Activated CD8-positive, alpha-beta T cell treated with anti-CD3 and anti-CD28 coated beads, Interleukin-2, amount 10 ng/mL, durations not matched to agents 7 days and 5 days (primary cell): ENCODE measurements around the gene TMED8. TPM values are rescaled to one million over a fixed set of nuclear protein-coding genes. Genes with fewer than 3 reads are reported as not detected.
"Not testable (repeated sequence)": the region's sequence is repeated elsewhere in the genome, so short reads cannot be mapped to it uniquely, and the experiment has no call there.

Experiments used
- ATAC-seq: fragments of 150-1000 bp; cut with Tn5 transposase; one replicate; pipeline ENCODE4 v1.10.0; 2021; ENCODE audit warnings: moderate library complexity
- CTCF ChIA-PET: fragments of 350-600 bp; sonication (Branson Sonifier 250); formaldehyde crosslinking; loops from one replicate; lab custom pipeline; 2021; ENCODE audit warnings: antibody characterized with exemption; lab: Charles Lee
- POLR2A ChIA-PET: fragments of 350-600 bp; sonication (Branson Sonifier 250); formaldehyde crosslinking; loops from one replicate; lab custom pipeline; 2021; ENCODE audit warnings: antibody characterized with exemption; lab: Charles Lee
- DNase-seq: peaks from one replicate; pipeline ENCODE4 v3.0.0-alpha.2; 2020
- H3K27ac Mint-ChIP-seq: one replicate; pipeline ENCODE4 v1.8.0; 2021; ENCODE audit warnings: mild to moderate bottlenecking, mixed read lengths
- H3K27me3 Mint-ChIP-seq: one replicate; pipeline ENCODE4 v1.8.0; 2021; ENCODE audit warnings: low read depth, mixed read lengths
- H3K36me3 Mint-ChIP-seq: one replicate; pipeline ENCODE4 v1.8.0; 2021; ENCODE audit warnings: low read depth, mixed read lengths
- H3K4me1 Mint-ChIP-seq: one replicate; pipeline ENCODE4 v1.8.0; 2021; ENCODE audit warnings: low read depth, mixed read lengths
- H3K4me3 Mint-ChIP-seq: one replicate; pipeline ENCODE4 v1.8.0; 2021; ENCODE audit warnings: mild to moderate bottlenecking, mixed read lengths
- H3K9me3 Mint-ChIP-seq: one replicate; pipeline ENCODE4 v1.8.0; 2022; ENCODE audit warnings: mixed read lengths; ENCODE audit not compliant: insufficient read depth
- total RNA-seq, 2 experiments: library from RNA; stranded (reverse); gene quantifications; one replicate each; pipeline ENCODE4 v1.2.3, GENCODE V29; 2021

The TMED8 gene
- total RNA-seq, 2 experiments from 2014 or later: 16.7 to 17.1 TPM

GRCh38 chr14:77337880-77338279, 39.0 kb downstream of the TMED8 start:
- CTCF ChIA-PET: interaction anchor here (2.4 kb wide), 1 partner anchor 22 kb away, joined by 7 read pairs; no protein-coding TSS in a partner anchor
- no peak overlapping the region for H3K27ac Mint-ChIP-seq
- H3K36me3 Mint-ChIP-seq: peaks cover 13% of the 10 kb centered on the region
- POLR2A ChIA-PET: no interaction called here
- H3K9me3 Mint-ChIP-seq: no peaks in the 10 kb centered on the region
- peaks cover 6% of the 10 kb centered on the region for H3K4me1 Mint-ChIP-seq
- no peaks in the 10 kb centered on the region for H3K27me3 Mint-ChIP-seq
- no peak for ATAC-seq
- DNase-seq: no peak
- no peak overlapping the region for H3K4me3 Mint-ChIP-seq

DNA sequence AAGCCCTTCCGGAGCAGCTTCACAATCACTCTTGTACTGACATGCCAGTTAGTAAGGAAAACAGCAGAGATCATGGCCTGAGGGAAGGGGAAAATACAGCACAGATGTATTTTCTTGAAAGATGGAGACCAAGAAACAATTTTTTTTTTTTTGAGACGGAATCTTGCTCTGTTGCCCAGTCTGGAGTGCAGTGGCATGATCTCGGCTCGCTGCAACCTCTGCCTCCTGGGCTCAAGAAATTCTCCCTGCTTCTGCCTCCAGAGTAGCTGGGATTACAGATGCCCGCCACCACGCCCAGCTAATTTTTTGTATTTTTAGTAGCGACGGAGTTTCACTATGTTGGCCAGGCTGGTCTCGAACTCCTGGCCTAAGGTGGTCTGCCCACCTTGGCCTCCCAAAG, 39.6 kb downstream of the TMED8 start:
- H3K9me3 Mint-ChIP-seq, ATAC-seq, CTCF ChIA-PET, H3K4me1 Mint-ChIP-seq, POLR2A ChIA-PET, H3K4me3 Mint-ChIP-seq, H3K27ac Mint-ChIP-seq, H3K27me3 Mint-ChIP-seq, DNase-seq: not testable (repeated sequence)
- peaks cover 13% of the 10 kb centered on the region for H3K36me3 Mint-ChIP-seq

- ChIA-PET CTCF (interaction anchor here (1.9 kb wide), 1 partner anchor 20 kb away, joined by 10 read pairs; no protein-coding TSS in a partner anchor), POLR2A (interaction anchor here (1.0 kb wide), 1 partner anchor 14 kb away, joined by 4 read pairs; no protein-coding TSS in a partner anchor)
- no peaks in the 10 kb centered on the region for H3K9me3 Mint-ChIP-seq
- H3K36me3 Mint-ChIP-seq: no peaks in the 10 kb centered on the region
- H3K27ac Mint-ChIP-seq: no peak overlapping the region
- ATAC-seq: no peak
- peaks cover 6% of the 10 kb centered on the region for H3K4me1 Mint-ChIP-seq
- DNase-seq: no peak
- H3K4me3 Mint-ChIP-seq: no peak overlapping the region
- no peaks in the 10 kb centered on the region for H3K27me3 Mint-ChIP-seq
Observed at GRCh38 chr14:77335576-77335975, 41.3 kb downstream of the TMED8 start.

DNA sequence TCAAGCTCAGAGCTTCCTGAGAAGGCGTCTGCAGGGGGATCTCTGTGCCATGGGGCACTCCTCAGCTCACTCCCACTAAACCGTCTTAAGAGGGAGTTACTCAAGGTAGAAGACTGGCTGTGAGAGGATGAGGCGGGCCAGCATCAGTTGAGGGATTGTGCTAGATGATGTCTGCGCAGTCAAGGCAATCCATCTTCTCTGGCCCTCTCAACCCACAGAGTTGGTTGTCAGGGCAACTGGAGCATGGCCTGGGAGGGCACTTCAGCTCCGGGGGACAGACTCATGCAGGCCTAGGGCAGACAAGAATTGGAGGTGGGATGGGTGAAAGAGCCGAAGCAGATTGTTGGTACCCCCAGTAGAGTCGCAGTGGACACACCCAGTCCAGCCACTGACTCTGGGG, 47.0 kb downstream of the TMED8 start:
- H3K27me3 Mint-ChIP-seq: no peaks in the 10 kb centered on the region
- DNase-seq (no peak), ATAC-seq (no peak)
- H3K27ac Mint-ChIP-seq: no peak overlapping the region
- H3K36me3 Mint-ChIP-seq: no peaks in the 10 kb centered on the region
- H3K4me3 Mint-ChIP-seq: no peak overlapping the region
- H3K9me3 Mint-ChIP-seq: no peaks in the 10 kb centered on the region
- H3K4me1 Mint-ChIP-seq: no peaks in the 10 kb centered on the region
- CTCF ChIA-PET: interaction anchor here (2.3 kb wide), 1 partner anchor 14 kb away, joined by 8 read pairs; no protein-coding TSS in a partner anchor
- POLR2A ChIA-PET: interaction anchor here (0.7 kb wide), 1 partner anchor 8 kb away, joined by 4 read pairs; no protein-coding TSS in a partner anchor

- no peak overlapping the region for H3K27ac Mint-ChIP-seq
- ChIA-PET POLR2A (no interaction called here), CTCF (interaction anchor here (3.9 kb wide), 1 partner anchor 11 kb away, joined by 18 read pairs; no protein-coding TSS in a partner anchor)
- no peak overlapping the region for H3K4me3 Mint-ChIP-seq
- H3K36me3 Mint-ChIP-seq: no peaks in the 10 kb centered on the region
- H3K9me3 Mint-ChIP-seq: no peaks in the 10 kb centered on the region
- ATAC-seq: no peak
- no peak for DNase-seq
- no peaks in the 10 kb centered on the region for H3K27me3 Mint-ChIP-seq
- H3K4me1 Mint-ChIP-seq: peaks cover 6% of the 10 kb centered on the region
Observed at GRCh38 chr14:77327111-77327510, 49.8 kb downstream of the TMED8 start.

DNA sequence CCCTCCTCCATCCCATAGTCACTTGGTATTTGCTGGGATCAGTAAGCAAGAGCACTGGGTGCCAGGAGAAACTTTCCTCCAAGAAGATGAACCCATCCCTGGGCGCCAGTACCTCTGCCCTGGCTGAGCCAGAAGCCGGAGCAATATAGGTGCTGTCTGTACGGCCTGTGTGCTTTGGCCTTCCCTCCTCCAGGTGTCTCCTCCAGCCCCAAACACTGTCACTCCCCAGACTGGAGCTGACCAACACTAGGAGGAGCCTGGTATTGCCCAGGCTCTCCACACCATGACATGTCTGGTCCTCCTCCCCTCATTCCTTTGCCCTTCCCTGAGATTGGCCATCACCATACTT, 51.2 kb downstream of the TMED8 start:
- H3K4me1 Mint-ChIP-seq: peaks cover 11% of the 10 kb centered on the region
- H3K36me3 Mint-ChIP-seq: no peaks in the 10 kb centered on the region
- CTCF ChIA-PET: interaction anchor here (1.2 to 3.9 kb wide), 2 partner anchors 10 to 25 kb away, joined by 4 to 18 read pairs; no protein-coding TSS in a partner anchor
- POLR2A ChIA-PET: no interaction called here
- H3K9me3 Mint-ChIP-seq: no peaks in the 10 kb centered on the region
- no peaks in the 10 kb centered on the region for H3K27me3 Mint-ChIP-seq
- no peak overlapping the region for H3K27ac Mint-ChIP-seq
- DNase-seq: no peak
- ATAC-seq: no peak
- H3K4me3 Mint-ChIP-seq: no peak overlapping the region

GRCh38 chr14:77324816-77325745, 51.8 kb downstream of the TMED8 start:
- no peaks in the 10 kb centered on the region for H3K27me3 Mint-ChIP-seq
- no peaks in the 10 kb centered on the region for H3K9me3 Mint-ChIP-seq
- no peak overlapping the region for H3K4me3 Mint-ChIP-seq
- DNase-seq (no peak), ATAC-seq (no peak)
- no peaks in the 10 kb centered on the region for H3K36me3 Mint-ChIP-seq
- H3K27ac Mint-ChIP-seq: no peak overlapping the region
- ChIA-PET CTCF (interaction anchor here (1.2 to 3.9 kb wide), 2 partner anchors 9 to 25 kb away, joined by 4 to 18 read pairs; no protein-coding TSS in a partner anchor), POLR2A (no interaction called here)
- peaks cover 12% of the 10 kb centered on the region for H3K4me1 Mint-ChIP-seq

DNA sequence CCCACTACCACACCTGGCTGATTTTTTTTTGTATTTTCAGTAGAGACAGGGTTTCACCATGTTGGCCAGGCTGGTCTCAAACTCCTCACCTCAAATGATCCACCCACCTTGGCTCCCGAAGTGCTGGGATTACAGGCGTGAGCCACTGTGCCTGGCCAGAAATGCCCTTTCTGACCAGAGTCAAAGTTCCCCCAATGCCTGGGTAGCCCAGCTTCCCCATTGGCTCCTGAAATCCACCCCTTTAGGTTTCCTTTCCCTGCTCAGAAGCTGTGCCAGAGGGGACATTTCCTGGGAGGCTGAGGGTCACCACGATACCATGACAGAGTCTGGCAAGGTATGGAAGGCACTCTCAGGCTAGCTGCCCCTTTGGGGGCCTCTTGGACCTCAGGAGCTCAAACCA, 52.6 kb downstream of the TMED8 start:
- Mint-ChIP-seq H3K36me3 (no peaks in the 10 kb centered on the region), H3K4me1 (peaks cover 20% of the 10 kb centered on the region), H3K27ac (no peak overlapping the region), H3K4me3 (no peak overlapping the region), H3K9me3 (no peaks in the 10 kb centered on the region), H3K27me3 (no peaks in the 10 kb centered on the region)
- ChIA-PET POLR2A (no interaction called here), CTCF (interaction anchor here (0.6 to 3.9 kb wide), 2 partner anchors 8 to 539 kb away, joined by 3 to 18 read pairs; no protein-coding TSS in a partner anchor)
- no peak for ATAC-seq
- DNase-seq: no peak

- H3K9me3 Mint-ChIP-seq: no peaks in the 10 kb centered on the region
- DNase-seq: no peak
- POLR2A ChIA-PET: no interaction called here
- no peak overlapping the region for H3K4me3 Mint-ChIP-seq
- CTCF ChIA-PET: interaction anchor here (1.7 to 3.9 kb wide), 2 partner anchors 8 to 53 kb away, joined by 5 to 18 read pairs; partner anchors contain the start of genes SAMD15 and TMED8
- H3K4me1 Mint-ChIP-seq: peaks cover 23% of the 10 kb centered on the region
- H3K27ac Mint-ChIP-seq: no peak overlapping the region
- no peak for ATAC-seq
- H3K36me3 Mint-ChIP-seq: no peaks in the 10 kb centered on the region
- no peaks in the 10 kb centered on the region for H3K27me3 Mint-ChIP-seq
Observed at GRCh38 chr14:77323571-77323970, 53.3 kb downstream of the TMED8 start.

GRCh38 chr14:77322951-77323350, 53.9 kb downstream of the TMED8 start:
- H3K4me3 Mint-ChIP-seq: no peak overlapping the region
- H3K36me3 Mint-ChIP-seq: no peaks in the 10 kb centered on the region
- CTCF ChIA-PET: interaction anchor here (1.7 kb wide), 1 partner anchor 54 kb away, joined by 5 read pairs; the partner anchor contains the start of genes SAMD15 and TMED8

GRCh38 chr14:77322250-77322902, 54.5 kb downstream of the TMED8 start:
- no peak for DNase-seq
- CTCF ChIA-PET: interaction anchor here (1.7 to 2.1 kb wide), 2 partner anchors 54 kb away, joined by 5 to 11 read pairs; partner anchors contain the start of genes SAMD15 and TMED8
- Mint-ChIP-seq H3K4me3 (peak overlapping the region; percentile 93), H3K27me3 (no peaks in the 10 kb centered on the region), H3K27ac (peak overlapping the region; percentile 100), H3K36me3 (no peaks in the 10 kb centered on the region), H3K9me3 (no peaks in the 10 kb centered on the region), H3K4me1 (peaks cover 23% of the 10 kb centered on the region)
- ATAC-seq: no peak
- POLR2A ChIA-PET: interaction anchor here (0.7 to 1.8 kb wide), 4 partner anchors 8 to 170 kb away, joined by 3 to 10 read pairs (median 6); partner anchors contain the start of genes SAMD15 and TMED8

More at GRCh38 chr14:77322951-77323350, 53.9 kb downstream of the TMED8 start:
- Mint-ChIP-seq H3K27me3 (no peaks in the 10 kb centered on the region), H3K9me3 (no peaks in the 10 kb centered on the region), H3K27ac (no peak overlapping the region), H3K4me1 (peaks cover 23% of the 10 kb centered on the region)
- POLR2A ChIA-PET: interaction anchor here (0.7 kb wide), 1 partner anchor 171 kb away, joined by 3 read pairs; no protein-coding TSS in a partner anchor
- DNase-seq (no peak), ATAC-seq (no peak)
